H1 (cell line): ENCODE data around the gene PFKP. TPM values are rescaled to one million over a fixed set of nuclear protein-coding genes. Genes with fewer than 3 reads are reported as not detected.

Experiments used
- MAX ChIP-seq: IDR thresholded peaks from 2 replicates; pipeline ENCODE4 v1.6.1; 2012; ENCODE audit warnings: inconsistent platforms
- polyA plus RNA-seq, 7 experiments: library from polyadenylated mRNA; depleted of rRNA in 3 of 7; stranded (reverse) in 5 of 7; unstranded in 2 of 7; fragments of >200 nt in 5 of 7; fragments of 200-250 nt in 2 of 7; gene quantifications; 1 replicate in 5 of 7; 2 replicates in 1 of 7; 4 replicates in 1 of 7; pipeline versions ENCODE4 v1.2.1 to v1.2.3, GENCODE V29; 2011 to 2013; ENCODE audit warnings: missing spikeins in 2 of 7, mixed read lengths in 2 of 7
- total RNA-seq: library from RNA; stranded (reverse); fragmentation: NEBNext Ultra II Directional; extraction: Animal tissue kit (Norgen Biotek cat#: 25700); gene quantifications from 2 replicates; pipeline ENCODE4 v1.2.1, GENCODE V29; 2021

PFKP gene
- total and polyA plus RNA-seq, 2 of the 8 experiments (the other 6 are each of a cell fraction or from before 2014, with no cell fraction given) = 51.2 to 128 TPM

- no peak for TF ChIP-seq MAX
Measured at GRCh38 chr10:3136763-3137611, 69.6 kb downstream of the PFKP start (continued).
